GM21737 (cell line): ENCODE measurements around the gene PSMD12.
"Not testable (repeated sequence)": the region's sequence is repeated elsewhere in the genome, so short reads cannot be mapped to it uniquely, and the experiment has no call there.

Experiments
- ATAC-seq: cut with Tn5 transposase; IDR thresholded peaks from one replicate; pipeline ENCODE4 v1.9.1; 2021; ENCODE audit warnings: mild to moderate bottlenecking, moderate library complexity; ENCODE audit not compliant: unreplicated experiment

PSMD12 gene

DNA sequence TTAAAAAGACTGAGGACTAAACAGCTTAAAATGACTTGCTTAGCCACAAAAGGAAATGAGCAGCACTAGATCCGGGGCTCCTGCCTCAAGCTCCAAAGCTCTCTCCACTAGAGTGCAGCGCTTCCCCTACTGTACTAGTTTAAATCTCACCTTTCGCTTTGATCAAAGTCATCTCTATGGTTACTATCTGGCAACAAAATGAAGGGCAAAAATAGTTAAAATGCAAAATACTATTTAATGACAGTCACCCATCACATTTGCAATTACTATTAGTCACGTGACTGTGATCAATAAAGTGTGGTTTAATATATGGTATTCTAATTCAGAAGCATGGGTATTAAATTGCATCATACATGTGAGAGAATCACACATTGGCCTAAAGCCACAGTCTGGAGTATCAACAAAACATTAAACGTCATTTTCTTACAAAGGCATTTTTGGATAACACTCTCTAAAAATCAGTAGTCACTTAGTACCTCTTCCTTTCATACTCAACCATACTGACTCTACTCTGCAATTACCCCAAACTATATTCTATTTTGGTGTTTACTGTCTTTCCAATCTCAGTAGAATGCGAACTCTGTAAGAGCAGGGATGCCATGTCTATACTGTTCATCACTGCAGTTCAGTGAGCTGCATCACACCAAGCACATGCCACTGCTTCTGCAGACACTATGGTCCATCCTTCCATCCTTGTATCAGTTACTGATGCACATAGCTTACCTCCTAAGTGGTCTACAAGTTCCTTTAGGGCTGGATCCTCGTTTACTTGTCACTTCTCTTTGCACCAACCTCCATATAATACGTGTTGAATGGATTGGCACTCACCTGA is 6.2 kb downstream of the PSMD12 start:
- ATAC-seq = no peak

DNA sequence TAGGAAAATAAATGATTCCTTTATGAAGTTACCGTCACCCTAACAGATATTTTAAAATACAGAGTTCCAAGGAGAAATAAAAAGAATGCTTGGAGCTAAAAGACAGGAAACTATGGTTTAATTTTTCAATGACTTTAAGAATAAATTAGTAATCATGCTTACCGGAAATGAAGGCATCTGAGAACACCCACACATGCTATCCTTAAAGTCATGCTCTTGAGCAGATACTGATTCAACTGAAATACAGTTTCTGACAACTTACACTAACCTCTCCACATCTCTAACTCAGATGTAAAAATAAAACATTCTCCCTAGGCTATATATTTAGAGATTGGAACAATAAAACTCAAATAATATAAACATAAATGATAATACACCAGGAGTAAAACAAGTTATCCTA is 7.8 kb downstream of the PSMD12 start:
- ATAC-seq = no peak

DNA sequence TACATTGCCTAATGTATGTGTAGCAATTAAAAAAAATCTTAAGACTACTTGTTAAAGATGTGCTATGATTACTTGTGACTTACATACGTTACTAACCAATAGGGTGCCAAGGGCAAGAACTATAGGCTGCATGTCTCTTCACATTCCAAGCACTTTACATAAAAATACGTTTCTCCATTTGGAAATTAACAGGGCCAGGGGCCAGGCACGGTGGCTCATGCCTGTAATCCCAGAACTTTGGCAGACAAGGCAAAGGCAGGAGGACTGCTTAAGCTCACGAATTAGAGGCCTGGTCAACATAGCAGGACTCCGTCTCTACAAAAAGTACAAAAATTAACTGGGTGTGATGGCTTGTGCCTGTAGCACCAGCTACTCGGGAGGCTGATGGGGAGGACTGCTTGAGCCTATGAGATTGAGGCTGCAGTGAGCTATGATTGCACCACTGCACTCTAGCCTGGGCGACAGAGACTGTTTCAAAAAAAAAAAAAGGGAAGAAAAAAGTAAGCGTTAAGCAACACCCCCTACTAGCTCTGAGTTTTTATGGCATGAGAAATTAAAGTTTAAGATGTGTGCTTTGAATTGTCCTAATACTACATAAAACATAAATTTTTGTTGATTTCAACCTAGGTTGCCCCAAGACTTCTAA is 12.3 kb downstream of the PSMD12 start:
- ATAC-seq = no peak

DNA sequence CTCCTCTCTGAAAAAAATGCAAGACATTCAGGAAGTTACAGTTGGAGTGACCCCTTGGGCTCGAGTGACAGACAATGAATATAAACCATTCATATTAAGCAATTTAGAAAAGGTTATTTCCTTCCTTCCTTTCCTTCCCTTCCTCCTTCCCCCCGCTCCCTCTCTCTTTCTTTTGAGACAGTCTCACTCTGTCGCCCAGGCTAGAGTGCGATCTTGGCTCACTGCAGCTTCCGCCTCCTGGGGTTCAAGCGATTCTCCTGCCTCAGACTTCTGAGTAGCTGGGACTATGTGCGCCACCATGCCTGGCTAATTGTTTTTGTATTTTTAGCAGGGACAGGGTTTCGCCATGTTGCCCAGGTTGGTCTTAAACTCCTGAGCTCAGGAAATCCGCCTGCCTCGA is 13.2 kb downstream of the PSMD12 start:
- no peak for ATAC-seq

DNA sequence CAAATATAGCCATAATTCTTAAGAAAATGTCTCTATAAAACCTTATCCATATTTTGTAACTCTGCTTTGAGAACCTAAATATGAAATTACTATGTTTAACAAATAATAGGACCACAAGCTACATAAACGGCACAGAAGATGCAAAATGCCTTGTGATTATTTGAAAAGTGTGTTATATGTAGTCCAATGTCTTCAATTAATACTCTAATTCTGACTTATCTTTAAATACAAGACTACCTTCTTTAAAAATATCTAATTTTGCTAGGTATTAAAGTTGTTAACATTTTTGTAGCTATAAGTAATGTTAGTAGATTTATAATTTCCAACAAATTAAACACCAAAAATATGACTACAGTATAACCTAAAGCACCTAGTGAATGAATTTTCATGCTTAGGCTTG is 17.0 kb downstream of the PSMD12 start:
- no peak for ATAC-seq

DNA sequence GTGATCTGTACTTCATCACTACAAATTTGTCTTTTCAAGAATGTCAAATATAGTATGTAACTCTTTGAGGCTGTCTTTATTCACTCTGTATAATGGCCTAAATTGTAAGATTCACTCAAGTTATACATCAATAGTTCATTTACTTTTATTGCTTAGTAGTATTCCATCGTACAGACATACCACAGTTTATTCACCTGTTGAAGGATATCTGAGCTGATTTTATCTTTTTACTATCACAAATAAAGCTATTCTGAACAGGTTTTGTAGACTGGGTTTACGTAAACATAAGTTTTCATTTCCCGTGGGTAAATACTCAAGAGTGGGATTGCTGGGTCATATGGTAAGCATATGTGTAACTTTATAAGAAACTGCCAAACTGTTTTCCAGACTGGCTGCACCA is 18.6 kb downstream of the PSMD12 start:
- ATAC-seq = no peak

DNA sequence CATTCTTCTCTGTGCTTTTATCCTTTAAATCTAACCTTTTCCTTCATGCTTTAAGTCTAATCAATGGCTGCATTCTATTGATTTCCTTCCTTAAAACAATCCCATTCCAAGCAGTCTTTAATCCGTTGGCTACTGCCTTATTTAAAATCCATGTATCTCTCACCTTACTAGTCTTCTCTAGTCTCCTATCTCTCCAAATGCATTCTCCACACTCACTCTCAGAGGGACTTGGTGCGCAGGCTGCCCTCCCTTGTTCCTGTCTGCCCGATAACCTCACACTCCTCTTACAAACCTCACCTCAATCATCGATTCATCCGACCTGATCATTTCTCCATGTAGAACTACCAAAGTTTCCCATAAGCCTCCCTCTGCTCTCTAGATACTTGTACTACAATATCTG is 23.1 kb downstream of the PSMD12 start:
- ATAC-seq = no peak

DNA sequence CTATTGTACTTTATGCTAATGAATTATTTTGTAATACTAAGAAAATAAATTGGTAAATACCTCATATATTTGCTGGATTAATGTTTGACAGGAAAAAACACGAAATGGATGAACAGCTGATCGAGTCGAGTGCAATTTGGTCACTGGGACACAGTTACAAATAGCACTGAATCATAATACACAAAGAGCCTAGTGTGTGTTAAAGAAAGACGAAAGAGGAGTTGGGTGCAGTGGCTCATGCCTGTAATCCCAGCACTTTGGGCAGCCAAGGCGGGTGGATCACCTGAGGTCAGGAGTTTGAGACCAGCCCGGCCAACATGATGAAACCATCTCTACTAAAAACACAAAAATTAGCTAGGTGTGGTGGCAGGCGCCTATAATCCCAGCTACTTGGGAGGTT is 28.0 kb downstream of the PSMD12 start:
- ATAC-seq = not testable (repeated sequence)

DNA sequence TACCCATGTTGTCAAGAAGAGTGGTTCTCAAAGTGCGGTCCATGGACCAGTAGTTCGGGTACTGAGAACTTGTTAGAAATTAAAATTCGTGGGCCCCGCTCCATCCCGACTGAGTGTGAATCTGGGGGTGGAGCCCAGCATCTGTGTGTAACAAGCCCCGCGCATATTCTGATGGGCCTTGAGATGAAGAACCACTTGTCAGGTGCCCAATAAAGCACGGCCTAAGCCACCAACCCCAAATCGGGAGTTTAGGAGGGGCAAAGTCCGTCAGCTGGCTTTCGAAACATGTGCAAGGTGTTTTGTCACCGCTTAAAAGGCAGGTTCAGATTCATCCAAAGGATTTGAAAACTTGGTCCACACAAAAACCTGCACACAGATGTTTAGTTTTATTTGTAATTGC is 29.5 kb downstream of the PSMD12 start:
- no peak for ATAC-seq

DNA sequence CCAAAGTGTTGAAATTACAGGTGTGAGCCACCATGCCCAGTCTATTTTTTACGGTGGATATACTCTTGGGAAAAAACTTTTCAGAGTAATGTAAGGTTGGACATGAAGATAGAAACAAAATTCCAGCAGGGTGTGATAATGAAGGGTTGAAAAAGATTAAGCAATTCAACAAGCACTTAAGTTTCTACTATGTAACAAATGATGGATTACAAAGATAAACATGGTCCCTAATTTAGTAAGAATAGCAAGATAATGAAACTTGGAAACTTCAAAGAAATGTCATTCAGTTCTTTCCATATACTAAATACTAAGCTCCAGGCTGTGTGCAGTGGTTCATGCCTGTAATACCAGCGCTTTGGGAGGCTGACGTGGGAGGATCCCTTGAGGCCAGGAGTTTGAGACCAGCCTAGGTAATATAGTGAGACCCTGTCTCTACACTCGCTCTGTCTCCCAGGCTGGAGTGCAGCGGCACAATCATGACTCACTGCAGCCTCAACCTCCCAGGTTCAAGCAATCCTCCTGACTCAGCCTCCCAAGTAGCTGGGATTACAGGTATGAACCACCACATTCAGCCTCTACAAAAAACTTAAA is 31.0 kb downstream of the PSMD12 start:
- ATAC-seq = no peak

DNA sequence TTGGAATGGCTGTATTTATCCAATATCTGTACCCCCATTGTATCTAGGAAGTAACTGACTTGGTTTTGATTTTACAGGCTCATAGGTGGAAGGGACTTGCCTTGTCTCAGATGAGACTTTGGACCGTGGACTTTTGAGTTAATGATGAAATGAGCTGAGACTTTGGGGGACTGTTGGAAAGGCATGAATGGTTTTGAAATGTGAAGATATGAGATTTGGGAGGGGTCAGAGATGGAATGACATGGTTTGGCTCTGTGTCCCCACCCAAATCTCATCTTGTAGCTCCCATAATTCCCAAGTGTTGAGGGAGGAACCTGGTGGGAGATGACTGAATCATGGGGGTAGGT is 34.2 kb downstream of the PSMD12 start:
- ATAC-seq = not testable (repeated sequence)

DNA sequence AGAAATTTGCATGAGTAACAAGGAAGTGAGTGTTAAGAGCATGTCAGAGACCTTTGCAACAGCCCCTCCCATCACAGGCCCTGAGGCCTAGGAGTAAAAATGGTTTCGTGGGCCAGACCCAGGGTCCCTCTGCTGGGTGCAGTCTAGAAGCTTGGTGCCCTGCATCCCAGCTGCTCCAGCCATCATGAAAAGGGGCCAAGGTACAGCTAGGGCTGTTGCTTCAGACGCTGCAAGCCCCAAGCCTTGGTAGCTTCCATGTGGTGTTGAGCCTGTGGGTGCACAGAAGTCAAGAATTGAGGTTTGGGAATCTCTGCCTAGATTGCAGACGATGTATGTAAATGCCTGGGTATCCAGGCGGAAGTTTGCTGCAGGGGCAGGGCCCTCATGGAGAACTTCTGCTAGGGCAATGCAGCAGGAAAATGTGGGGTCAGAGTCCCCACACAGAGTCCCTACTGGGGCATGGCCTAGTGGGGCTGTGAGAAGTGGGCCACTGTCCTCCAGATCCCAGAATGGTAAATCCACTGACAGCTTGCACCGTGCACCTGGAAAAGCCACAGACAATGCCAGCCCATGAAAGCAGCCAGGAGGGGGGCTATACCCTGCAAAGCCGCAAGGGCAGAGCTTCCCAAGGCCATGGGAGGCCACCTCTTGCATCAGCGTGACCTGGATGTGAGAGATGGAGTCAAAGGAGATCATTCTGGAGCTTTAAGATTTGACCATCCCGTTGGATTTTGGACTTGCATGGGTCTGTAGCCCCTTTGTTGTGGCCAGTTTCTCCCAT is 34.8 kb downstream of the PSMD12 start:
- not testable (repeated sequence) for ATAC-seq

DNA sequence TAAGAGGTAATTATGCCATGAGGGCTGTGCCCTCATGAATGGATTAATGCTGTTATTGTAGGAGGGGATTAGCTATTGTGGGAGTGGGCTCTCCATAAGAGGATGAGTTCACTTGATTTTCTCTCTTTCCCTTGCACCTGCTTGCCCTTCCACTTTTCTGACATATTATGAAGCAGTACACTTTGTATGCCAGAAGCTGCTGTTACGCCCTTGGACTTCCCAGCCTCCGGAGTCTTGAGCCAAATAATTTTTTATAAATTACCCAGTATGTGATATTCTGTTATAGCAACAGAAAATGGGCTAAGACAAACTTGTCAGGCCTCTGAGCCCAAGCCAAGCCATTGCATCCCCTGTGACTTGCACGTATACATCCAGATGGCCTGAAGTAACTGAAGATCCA is 38.4 kb downstream of the PSMD12 start:
- ATAC-seq = no peak

DNA sequence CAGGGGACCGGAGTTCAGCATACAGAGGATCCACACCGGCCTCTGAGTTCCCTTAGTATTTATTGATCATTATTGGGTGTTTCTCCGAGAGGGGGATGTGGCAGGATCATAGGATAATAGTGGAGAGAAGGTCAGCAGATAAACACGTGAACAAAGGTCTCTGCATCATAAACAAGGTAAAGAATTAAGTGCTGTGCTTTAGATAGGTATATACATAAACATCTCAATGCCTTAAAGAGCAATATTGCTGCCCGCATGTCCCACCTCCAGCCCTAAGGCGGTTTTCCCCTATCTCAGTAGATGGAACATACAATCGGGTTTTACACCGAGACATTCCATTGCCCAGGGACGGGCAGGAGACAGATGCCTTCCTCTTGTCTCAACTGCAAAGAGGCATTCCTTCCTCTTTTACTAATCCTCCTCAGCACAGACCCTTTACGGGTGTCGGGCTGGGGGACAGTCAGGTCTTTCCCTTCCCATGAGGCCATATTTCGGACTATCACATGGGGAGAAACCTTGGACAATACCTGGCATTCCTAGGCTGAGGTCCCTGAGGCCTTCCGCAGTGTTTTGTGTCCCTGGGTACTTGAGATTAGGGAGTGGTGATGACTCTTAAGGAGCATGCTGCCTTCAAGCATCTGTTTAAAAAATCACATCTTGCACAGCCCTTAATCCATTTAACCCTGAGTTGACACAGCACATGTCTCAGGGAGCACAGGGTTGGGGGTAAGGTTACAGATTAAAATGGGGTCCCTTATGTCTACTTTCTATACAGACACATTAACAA is 39.2 kb downstream of the PSMD12 start:
- not testable (repeated sequence) for ATAC-seq

DNA sequence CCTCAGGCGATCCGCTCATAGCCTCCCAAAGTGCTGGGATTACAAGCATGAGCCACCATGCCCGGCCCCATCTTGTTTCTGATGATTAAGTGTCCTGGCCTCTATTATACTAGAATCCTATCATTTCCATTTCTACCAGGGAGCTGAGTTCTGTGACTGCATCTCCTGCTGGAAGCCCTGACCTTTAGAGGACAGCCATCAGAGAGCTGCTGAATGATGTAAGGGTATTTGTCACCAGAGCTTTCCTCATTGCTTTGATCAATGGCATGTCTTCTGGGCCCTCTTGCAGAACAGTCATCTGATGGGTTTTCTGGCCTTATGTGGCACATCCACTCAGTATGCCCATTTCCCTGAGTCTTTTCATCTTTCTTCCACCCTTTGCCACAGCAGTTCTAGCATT is 39.9 kb downstream of the PSMD12 start:
- ATAC-seq = no peak

DNA sequence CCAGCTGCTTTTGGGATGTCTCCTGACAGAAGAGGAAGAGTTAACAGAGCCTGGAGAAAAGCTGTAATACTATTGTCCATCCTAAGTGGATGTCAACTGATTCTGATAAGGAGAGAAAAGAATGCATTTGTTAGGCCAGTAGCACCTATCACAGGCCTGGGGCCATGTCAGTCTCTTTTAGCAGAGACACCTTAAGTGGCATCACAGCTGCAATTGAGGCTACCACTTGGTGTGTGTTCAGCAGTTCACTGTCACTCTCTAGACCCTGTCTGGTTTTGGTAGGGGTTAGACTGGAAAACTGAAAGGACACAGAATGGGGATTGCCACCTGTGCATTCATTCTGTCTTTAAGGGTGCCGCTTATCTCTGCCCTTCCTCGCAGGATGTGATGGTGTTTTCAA is 42.0 kb downstream of the PSMD12 start:
- no peak for ATAC-seq

DNA sequence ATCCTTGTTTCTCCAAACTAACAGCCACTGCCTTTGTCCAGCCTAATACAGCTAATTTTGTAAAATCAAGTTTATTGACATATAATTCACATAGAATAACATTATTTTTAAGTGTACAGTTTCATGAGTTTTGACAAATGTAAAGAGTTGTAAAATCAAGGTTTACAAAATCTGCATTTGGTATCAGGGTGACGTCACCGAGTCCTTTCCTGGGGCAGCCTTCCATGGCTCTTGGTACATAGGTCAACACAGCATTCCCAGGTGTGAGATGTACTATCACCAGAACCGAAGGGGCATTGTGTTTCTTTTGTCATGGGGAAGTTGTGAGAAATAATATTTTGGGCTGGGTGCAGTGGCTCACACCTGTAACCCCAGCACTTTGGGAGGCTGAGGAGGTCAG is 42.9 kb downstream of the PSMD12 start:
- ATAC-seq = no peak

DNA sequence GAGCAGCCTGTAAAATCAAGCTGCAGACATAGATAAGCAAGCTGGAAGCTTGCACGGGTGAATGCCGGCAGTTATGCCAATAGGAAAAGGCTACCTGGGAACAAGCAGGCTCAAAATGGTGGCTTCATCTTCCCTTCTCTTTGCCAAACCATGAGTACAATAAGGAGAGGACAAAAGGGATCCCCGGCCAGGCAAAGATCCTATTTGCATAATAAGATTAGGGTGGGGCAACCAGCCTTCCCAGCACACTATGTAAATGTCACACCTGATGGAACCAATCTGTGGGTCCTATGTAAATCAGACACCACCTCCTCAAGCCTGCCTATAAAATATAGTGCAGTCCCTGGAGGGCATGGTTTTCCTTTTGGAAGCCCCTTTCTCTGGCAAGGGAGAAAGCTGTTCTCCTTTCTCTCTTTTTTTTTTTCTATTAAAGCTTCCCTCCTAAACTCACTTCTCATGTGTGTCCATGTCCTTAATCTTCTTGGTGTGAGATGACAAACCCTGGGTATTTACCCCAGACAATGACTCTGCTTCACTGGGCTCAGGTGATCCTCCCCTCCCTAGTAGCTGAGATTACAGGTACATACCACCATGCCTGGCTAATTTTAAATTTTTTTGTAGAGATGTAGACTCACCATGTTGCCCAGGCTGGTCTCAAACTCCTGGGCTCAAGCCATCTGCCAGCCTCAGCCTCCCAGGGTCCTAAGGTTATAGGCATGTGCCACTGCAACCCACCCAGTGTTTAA is 44.2 kb downstream of the PSMD12 start:
- ATAC-seq = no peak

DNA sequence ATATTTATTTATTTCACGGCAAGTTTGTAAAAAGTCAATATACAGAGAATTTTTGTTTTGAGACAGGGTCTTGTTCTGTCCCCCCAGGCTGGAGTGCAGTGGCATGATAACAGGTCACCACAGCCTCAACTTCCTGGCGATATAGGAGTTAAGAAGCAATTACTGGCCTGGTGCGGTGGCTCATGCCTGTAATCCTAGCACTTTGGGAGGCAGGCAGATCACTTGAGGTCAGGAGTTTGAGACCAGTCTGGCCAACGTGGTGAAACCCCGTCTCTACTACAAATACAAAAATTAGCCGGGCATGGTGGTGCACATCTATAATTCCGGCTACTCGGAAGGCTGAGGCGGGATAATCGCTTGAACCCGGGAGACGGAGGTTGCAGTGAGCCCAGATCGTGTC is 44.9 kb downstream of the PSMD12 start:
- ATAC-seq = not testable (repeated sequence)

DNA sequence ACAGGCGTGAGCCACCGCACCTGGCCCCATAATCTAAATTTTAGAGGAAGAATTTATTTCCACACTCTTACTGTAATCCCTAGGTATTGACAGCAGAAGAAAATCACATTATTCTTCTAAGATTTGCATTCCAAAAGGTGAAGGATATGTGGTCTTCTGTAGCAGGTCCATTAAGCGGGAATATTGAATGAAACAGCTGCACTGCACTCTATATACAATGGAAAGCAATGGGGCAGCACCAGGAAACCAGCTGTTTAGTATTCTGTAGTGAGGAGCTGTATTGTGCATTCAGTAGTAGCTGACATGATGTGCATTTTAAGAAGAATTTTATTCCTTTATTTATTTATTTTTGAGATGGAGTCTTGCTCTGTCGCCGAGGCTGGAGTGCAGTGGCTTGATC is 49.6 kb downstream of the PSMD12 start:
- no peak for ATAC-seq
